C1 segment of cervical spinal cord (tissue), 14 donors: Measurements from ENCODE around the gene MDFIC.
"Not testable (repeated sequence)": the region's sequence is repeated elsewhere in the genome, so short reads cannot be mapped to it uniquely, and the experiment has no call there.

Experiments used
- DNase-seq, 14 donors: peaks; one replicate each; lab custom pipeline; 2025; lab: John Stamatoyannopoulos, UW

Gene MDFIC, protein sequence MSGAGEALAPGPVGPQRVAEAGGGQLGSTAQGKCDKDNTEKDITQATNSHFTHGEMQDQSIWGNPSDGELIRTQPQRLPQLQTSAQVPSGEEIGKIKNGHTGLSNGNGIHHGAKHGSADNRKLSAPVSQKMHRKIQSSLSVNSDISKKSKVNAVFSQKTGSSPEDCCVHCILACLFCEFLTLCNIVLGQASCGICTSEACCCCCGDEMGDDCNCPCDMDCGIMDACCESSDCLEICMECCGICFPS

DNA sequence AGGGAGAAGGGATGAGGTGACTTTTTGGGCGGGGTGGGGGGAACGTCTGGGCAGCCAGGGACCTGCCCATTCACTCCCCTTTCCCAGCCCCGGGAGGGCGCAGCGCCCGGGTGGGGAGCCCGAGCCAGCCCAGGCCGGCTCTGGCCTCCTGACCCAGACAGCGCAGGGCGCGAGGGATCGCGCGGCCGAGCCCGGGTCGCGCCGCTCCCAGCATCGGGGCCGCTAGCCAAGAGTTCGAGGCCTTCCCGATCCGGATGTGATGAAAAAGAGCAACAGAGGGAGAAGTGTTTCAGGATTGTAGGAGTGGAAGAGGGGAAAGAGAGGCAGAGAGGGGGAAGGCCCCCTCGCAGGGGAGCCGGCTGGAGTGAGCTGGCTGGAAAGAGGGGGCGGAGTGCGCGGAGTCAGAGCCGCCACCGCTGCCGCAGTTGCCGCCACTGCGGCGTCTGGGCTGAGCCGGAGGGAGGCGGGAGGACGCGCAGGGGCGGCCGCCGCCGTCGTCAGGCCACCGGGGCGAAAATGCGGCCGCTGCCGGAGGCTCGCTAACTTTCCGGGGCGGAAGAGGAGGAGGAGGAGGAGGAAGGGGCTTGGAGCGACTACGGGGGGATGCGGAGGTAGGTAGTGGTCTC is at the start of gene MDFIC:
Gene MDFIC (plus strand): TSS at position 69 of the 626 bp plus-strand sequence. CDS start 940 bp downstream, outside the sequence.
- peak in 8 of 14 donors; percentile 24 to 69 (median 32) for DNase-seq

DNA sequence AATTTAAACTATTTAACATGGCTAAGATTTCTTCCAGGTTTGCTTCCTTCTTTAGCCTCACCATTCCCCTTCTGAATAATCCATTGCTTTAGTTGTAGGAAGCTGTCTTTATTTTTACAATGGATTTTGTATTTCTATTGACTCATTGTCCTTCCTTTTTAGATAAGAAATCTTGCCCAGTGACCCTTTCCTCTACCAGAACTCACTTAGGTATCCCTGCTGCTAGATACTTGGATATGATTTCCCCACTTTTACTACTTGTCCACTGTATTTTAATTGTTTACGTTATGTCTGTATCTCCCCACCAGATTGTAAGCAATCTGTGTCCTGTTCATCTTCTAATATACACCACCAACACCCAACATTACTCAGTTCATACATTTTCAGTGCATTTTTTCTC is 47.7 kb upstream of the MDFIC start:
- no peak for DNase-seq

GRCh38 chr7:114875186-114875585 is 46.7 kb upstream of the MDFIC start:
- no peak for DNase-seq

DNA sequence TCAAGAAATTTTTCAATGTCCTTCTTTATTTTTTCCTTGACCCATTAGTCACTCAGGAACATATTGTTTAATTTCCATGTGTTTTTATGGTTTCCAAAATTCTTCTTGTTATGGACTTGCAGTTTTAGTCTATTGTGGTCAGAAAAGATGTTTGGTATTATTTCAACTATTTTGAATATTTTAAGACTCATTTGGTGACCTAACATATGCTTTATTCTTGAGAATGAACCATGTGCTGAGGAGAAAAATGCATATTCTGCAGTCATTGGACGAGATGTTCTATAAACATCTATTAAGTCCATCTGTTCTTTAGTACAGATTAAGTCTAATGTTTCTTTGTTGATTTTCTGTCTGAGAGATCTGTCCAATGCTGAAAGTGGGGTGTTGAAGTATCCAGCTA is 42.3 kb upstream of the MDFIC start:
- no peak for DNase-seq

DNA sequence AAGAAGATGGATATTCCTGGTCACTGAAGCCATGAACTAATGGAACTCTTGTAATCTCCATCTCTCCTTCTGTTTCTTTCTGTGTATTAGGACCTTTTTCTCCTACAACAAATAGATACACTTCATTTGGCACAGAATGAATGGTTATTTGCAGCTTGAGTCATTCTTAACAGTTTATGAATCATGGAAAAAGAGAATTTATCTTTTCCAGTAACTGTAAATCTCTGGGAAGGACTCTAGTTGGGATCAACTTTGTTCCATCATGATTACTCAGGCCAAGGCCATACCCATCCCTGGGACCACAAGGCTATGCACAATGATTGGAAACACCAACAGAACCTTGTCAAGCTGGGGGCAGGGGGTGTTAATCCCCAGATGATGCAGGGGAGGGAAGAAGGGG is 36.1 kb upstream of the MDFIC start:
- DNase-seq = no peak

- no peak for DNase-seq
Measured at GRCh38 chr7:114886241-114886640, 35.7 kb upstream of the MDFIC start.

DNA sequence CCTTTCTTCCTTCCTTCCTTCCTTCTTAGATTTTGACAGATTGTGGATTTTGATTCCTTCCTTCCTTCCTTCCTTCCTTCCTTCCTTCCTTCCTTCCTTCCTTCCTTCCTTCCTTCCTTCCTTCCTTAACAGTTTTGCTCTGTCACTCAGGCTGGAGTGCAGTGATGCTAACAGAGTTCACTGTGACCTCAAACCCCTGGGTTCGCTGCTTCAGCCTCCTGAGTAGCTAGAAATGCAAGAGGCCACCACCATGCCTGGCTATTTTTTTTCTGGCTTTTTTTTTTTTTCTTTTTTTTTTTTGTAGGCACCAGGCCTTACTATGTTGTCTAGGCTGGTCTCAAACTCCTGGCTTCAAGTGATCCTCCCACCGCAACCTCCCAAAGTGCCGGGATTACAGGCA is 32.8 kb upstream of the MDFIC start:
- DNase-seq = not testable (repeated sequence)

GRCh38 chr7:114889646-114890285 is 32.1 kb upstream of the MDFIC start:
- no peak for DNase-seq

DNA sequence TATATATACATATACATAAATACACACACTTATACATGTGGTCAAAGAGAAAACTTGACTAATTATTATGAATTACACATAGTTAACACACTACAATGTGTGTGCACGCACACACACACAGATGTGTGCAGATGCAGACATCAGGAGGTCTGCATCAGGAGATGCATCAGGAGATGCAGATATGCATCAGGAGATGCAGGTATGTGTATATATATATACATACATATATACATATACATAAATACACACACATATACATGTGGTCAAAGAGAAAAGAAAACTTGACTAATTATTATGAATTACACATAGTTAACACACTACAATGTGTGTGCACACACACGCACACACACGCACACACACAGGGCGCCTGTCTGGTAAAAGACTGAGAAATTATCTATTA is 31.3 kb upstream of the MDFIC start:
- no peak for DNase-seq

GRCh38 chr7:114900127-114900526 is 21.8 kb upstream of the MDFIC start:
- DNase-seq = no peak

GRCh38 chr7:114901771-114902170 is 20.1 kb upstream of the MDFIC start:
- no peak for DNase-seq

DNA sequence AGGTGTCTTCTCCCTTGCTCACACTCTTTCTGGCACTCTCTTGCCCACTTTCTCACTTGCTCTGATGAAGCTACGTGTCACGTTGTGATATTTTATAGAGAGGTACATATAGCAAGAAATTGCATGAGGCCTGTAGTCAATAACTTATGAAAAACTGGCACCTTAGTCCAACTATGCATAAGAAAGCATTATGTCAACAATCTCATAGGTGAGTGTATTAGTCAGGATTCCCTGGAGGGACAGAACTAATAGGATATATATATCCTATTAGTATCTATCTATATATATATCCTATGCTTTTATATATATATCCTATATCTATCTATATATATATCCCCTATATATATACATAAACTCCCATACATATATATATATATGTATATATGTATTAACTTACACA is 18.8 kb upstream of the MDFIC start:
- no peak for DNase-seq

- no peak for DNase-seq
Measured at GRCh38 chr7:114910787-114911186, 11.1 kb upstream of the MDFIC start.

DNA sequence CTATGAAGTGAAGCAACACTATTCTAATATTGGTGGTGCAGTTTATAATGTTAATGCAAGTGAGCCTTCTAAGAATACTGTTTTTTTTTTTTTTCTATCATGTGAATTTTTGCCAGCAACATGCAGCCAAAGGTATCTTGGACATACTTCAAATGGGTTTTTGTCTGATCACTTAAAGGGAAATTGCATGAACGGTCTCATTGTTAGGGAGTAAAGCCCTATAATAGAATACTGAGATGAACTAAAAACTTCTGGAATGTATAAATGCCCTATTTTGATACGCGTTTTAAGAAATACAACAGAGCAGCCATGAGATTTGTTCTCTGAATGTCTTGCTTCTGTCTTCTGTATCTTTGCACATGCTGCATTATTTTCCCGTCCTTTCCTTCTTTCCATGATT is 10.5 kb upstream of the MDFIC start:
- DNase-seq = no peak

DNA sequence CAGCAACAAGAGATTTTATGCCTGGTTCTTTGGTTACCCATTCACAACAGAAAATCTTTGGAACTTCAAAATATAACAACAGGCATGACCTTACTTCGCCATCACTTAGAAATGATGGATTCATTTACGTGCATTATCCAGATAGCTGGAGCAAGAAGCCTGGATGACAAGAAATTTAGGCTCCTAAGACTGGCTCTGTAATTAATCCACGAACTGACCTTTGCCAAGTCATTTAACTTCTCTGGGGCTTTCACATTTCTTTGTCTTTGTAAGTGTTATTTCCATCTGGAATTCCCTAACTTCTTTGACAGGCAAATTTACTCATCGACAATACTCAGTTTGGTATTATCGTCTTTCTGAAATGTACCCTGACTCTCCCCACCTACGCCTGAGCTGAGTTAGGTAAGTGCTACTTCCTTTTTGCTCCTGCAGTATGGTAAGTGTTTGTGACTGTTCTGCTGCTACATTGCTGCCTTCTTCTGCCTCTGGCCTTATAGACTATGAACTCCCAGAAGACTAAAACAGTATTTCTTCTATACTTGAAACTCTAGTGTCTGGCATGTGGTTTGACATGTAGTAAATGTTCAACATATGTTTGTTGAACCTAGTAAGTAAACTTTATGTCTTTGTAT is 5.5 kb upstream of the MDFIC start:
- DNase-seq = no peak

GRCh38 chr7:114917211-114917839 is 4.6 kb upstream of the MDFIC start:
- DNase-seq = no peak

- DNase-seq = no peak
Measured at GRCh38 chr7:114919587-114919986, 2.3 kb upstream of the MDFIC start.

DNA sequence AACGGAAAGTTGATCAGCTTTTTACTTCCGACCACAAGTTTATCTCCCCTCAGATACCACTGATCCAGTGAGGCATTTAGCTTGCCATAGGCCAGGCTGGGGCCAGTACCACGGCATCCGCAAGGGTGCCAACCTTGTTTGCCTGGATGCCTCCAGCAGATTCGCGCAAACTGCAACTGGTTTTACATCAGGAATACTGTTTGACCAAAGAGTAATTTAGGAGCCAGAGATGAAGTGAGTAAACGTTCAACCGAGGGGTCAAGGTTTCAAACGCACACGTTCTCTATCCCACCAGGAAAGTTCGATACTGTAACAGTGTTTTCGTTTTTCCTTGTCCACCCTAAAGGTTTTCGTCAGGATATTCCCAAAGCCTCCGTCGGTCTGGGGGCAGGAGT is 266 bp upstream of the MDFIC start:
- peak in 1 of 14 donors; percentile 25 for DNase-seq

DNA sequence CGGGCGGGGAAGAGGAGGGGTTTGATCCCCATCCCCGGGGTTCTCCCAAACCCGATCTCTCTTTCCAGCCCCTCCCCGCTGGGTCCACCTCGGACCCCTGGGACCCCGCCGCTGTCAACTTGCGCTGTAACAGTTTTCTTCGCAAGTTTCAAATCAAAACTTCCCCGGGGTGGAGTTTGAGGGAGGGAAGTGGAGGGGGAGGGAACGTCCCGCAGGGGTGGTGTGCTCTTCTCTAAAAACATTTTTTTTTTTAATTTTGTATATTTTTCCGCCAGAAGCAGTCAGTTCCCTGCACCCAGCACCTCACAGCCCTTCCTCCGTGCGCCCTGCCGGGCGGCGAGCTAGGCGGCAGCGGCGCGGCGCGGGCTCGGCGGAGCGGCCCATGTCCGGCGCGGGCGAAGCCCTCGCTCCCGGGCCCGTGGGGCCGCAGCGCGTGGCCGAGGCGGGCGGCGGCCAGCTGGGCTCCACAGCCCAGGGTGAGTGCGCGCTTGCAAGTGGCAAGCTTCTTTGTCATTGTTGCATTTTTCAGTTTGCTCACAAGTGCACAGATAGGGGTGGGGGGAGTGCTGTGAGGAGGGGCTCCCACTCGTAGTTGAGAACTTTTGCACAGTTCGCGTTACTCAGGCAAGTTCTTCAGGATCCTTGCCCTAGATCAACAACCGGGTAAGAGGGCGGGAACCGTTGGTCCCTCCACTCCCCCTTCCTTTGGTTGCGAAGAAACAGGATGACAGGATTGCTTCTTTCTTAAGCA is 933 bp downstream of the MDFIC start:
- DNase-seq = peak in 4 of 14 donors; percentile 6 to 36 (median 11)

DNA sequence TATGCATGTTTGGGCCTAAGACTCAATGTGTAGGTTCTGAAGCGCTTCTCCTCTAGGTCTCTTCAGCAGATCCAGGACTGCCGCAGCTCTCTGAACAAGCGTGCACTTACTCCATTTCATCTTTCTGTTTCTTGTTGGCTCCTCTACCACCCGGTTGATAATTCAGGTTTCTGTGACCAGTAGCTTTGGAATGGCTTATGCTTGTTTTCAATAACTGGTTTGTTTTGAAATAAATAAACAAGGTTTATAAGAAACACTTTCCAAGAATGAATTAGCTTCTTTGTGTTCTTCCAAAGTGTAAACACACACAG is 1.5 kb downstream of the MDFIC start:
- no peak for DNase-seq

DNA sequence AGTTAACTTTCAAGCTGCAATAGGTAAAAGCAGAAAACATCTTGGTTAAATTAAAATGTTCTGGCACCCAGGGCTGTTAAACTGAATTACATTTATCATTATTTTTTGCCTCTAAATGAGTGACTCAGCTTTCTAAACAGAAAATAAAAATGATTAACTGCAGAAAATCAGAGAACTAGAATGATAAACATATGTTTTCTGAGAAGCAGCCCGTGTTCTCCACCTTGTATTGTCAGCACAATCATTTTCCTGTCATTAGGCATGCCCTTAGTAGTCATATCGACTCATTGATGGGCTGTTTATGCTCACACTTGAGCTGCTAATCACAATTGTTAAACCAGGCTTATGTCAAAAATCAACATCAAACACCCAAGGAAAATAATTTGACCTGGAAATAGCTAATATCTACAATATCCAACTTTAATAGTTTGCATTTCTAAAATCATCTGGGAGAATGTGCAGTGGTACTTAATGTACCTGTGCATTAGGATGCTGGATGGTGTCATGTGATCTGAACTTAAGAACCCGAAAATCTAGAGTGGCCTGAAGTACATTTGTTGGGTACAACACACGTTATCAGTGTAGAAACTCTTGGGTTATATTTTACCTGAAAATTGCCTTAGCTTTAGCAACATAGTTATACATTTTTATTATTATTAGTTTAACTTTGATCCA is 2.3 kb downstream of the MDFIC start:
- DNase-seq = no peak
